Liver (tissue), 9 donors: Measurements from ENCODE around the gene DDX54. TPM values are rescaled to one million over a fixed set of nuclear protein-coding genes. Genes with fewer than 3 reads are reported as not detected.
A peak's percentile ranks its signal among the peaks of the same experiment; 100 is the strongest.

Source experiments
- DNase-seq: peaks from one replicate; pipeline ENCODE4 v3.0.0-alpha.2; 2017; ENCODE audit warnings: low spot score
- H3K27ac ChIP-seq, 2 donors: one replicate each; pipeline ENCODE4 v1.7.0; 2013; ENCODE audit warnings: inconsistent platforms in 2 of 2, low read length in 2 of 2, control low read depth in 1 of 2, low read depth in 1 of 2, mild to moderate bottlenecking in 1 of 2
- H3K27me3 ChIP-seq, 4 donors: one replicate each; pipeline versions ENCODE4 v1.6.1 to v1.7.0; 2013; ENCODE audit warnings: low read length in 3 of 4, inconsistent platforms in 1 of 4, mild to moderate bottlenecking in 1 of 4, moderate library complexity in 1 of 4; ENCODE audit not compliant: control insufficient read depth in 4 of 4, insufficient read depth in 4 of 4
- H3K36me3 ChIP-seq, 4 donors: one replicate each; pipeline versions ENCODE4 v1.6.1 to v1.7.0; 2013; ENCODE audit warnings: low read length in 3 of 4, mild to moderate bottlenecking in 3 of 4, low read depth in 1 of 4, moderate library complexity in 1 of 4; ENCODE audit not compliant: control insufficient read depth in 4 of 4, insufficient read depth in 3 of 4
- H3K4me1 ChIP-seq, 4 donors: one replicate each; pipeline versions ENCODE4 v1.6.1 to v1.7.0; 2013; ENCODE audit warnings: low read length in 3 of 4, mild to moderate bottlenecking in 3 of 4, moderate library complexity in 1 of 4; ENCODE audit not compliant: control insufficient read depth in 4 of 4, insufficient read depth in 4 of 4
- H3K4me3 ChIP-seq, 3 donors: one replicate each; pipeline versions ENCODE4 v1.6.1 to v1.7.0; 2013; ENCODE audit warnings: low read length in 3 of 3, control low read depth in 1 of 3, low read depth in 1 of 3, mild to moderate bottlenecking in 1 of 3
- H3K9ac ChIP-seq, 2 donors: one replicate each; pipeline ENCODE4 v1.7.0; 2013; ENCODE audit warnings: low read length in 2 of 2, mild to moderate bottlenecking in 2 of 2, moderate library complexity in 2 of 2, control low read depth in 1 of 2, low read depth in 1 of 2
- H3K9me3 ChIP-seq, 4 donors: one replicate each; pipeline versions ENCODE4 v1.6.1 to v1.7.0; 2013; ENCODE audit warnings: low read length in 3 of 4; ENCODE audit not compliant: control insufficient read depth in 4 of 4
- ATF3 ChIP-seq: IDR thresholded peaks from 2 replicates; pipeline ENCODE4 v1.6.1; 2016; ENCODE audit warnings: antibody characterized with exemption
- CTCF ChIP-seq: fragments of 150-350 bp; IDR thresholded peaks from 2 replicates; pipeline ENCODE4 v1.5.1; 2017; ENCODE audit warnings: improper control_type of control experiment, low read depth, low read length; ENCODE audit not compliant: missing input control
- EGR1 ChIP-seq, 2 donors: IDR thresholded peaks; 2 replicates each; pipeline ENCODE4 v1.6.1; 2016 to 2018; ENCODE audit warnings: antibody characterized with exemption in 2 of 2, low read depth in 2 of 2
- FOXA1 ChIP-seq: IDR thresholded peaks from 2 replicates; pipeline ENCODE4 v1.6.1; 2016; ENCODE audit warnings: antibody characterized with exemption
- FOXA2 ChIP-seq: IDR thresholded peaks from 2 replicates; pipeline ENCODE4 v1.6.1; 2016; ENCODE audit warnings: antibody characterized with exemption
- GABPA ChIP-seq, 2 donors: IDR thresholded peaks in 1 of 2; conservative IDR thresholded peaks in 1 of 2; 2 replicates each; pipeline ENCODE4 v1.6.1; 2016; ENCODE audit warnings: antibody characterized with exemption in 2 of 2, mild to moderate bottlenecking in 1 of 2, moderate library complexity in 1 of 2
- HNF4A ChIP-seq, 2 donors: conservative IDR thresholded peaks; 2 replicates each; pipeline ENCODE4 v1.6.1; 2016; ENCODE audit warnings: antibody characterized with exemption in 2 of 2, mild to moderate bottlenecking in 2 of 2
- HNF4G ChIP-seq: IDR thresholded peaks from 2 replicates; pipeline ENCODE4 v1.6.1; 2016; ENCODE audit warnings: antibody characterized with exemption
- JUND ChIP-seq, 2 donors: IDR thresholded peaks; 2 replicates each; pipeline ENCODE4 v1.6.1; 2016; ENCODE audit warnings: antibody characterized with exemption in 2 of 2
- MAX ChIP-seq: IDR thresholded peaks from 2 replicates; pipeline ENCODE4 v1.6.1; 2016; ENCODE audit warnings: antibody characterized with exemption
- NR2F2 ChIP-seq: IDR thresholded peaks from 2 replicates; pipeline ENCODE4 v1.6.1; 2016; ENCODE audit warnings: antibody characterized with exemption
- RAD21 ChIP-seq, 2 donors: IDR thresholded peaks; 2 replicates each; pipeline ENCODE4 v1.6.1; 2016; ENCODE audit warnings: antibody characterized with exemption in 2 of 2, mild to moderate bottlenecking in 2 of 2
- REST ChIP-seq: IDR thresholded peaks from 2 replicates; pipeline ENCODE4 v1.6.1; 2016; ENCODE audit warnings: antibody characterized with exemption, mild to moderate bottlenecking
- RXRA ChIP-seq, 2 donors: IDR thresholded peaks; 2 replicates each; pipeline ENCODE4 v1.6.1; 2017 to 2018; ENCODE audit warnings: antibody characterized with exemption in 2 of 2, mild to moderate bottlenecking in 1 of 2
- SP1 ChIP-seq: IDR thresholded peaks from 2 replicates; pipeline ENCODE4 v1.6.1; 2018; ENCODE audit warnings: antibody characterized with exemption, mild to moderate bottlenecking
- TAF1 ChIP-seq: conservative IDR thresholded peaks from 2 replicates; pipeline ENCODE4 v1.6.1; 2016; ENCODE audit warnings: antibody characterized with exemption, mild to moderate bottlenecking
- YY1 ChIP-seq: IDR thresholded peaks from 2 replicates; pipeline ENCODE4 v1.6.1; 2016; ENCODE audit warnings: antibody characterized with exemption, mild to moderate bottlenecking
- ZBTB33 ChIP-seq: IDR thresholded peaks from 2 replicates; pipeline ENCODE4 v1.6.1; 2016; ENCODE audit warnings: antibody characterized with exemption
- WGBS: extraction: QIAGEN DNeasy Blood & Tissue Kit; methylation state at CpG from one replicate; pipeline ENCODE4 v1.1.7; 2013; 5-methylcytosine and 5-hydroxymethylcytosine counted together
- polyA plus RNA-seq, 2 donors: library from polyadenylated mRNA; stranded (reverse) in 1 of 2; unstranded in 1 of 2; fragments of 200-250 nt in 1 of 2; fragments of >200 nt in 1 of 2; fragmentation: Nextera tagmentation in 1 of 2; extraction: Ambion mirVana in 1 of 2; gene quantifications; one replicate each; pipeline versions ENCODE4 v1.2.1 to v1.2.3, GENCODE V29; 2013 to 2015
- total RNA-seq, 2 donors: library from RNA; depleted of rRNA; stranded (reverse); fragments of >200 nt; gene quantifications; one replicate each; pipeline ENCODE4 v1.2.3, GENCODE V29; 2014
- donor health status: healthy.
- donor health status: healthy.
- donor health status: healthy.
- donor health status: healthy.
- donor health status: healthy.

The DDX54 gene
- total and polyA plus RNA-seq, 4 donors, result 20.2 to 28.4 (median 21.6) TPM

GRCh38 chr12:113222730-113223531 lies 37.7 kb upstream of the DDX54 start:
- peak overlapping the region; percentile 75 to 93 for H3K9ac ChIP-seq
- H3K27me3 ChIP-seq, result no peaks in the 10 kb centered on the region
- peak; percentile 87 for TF ChIP-seq YY1
- TF ChIP-seq GABPA (IDR thresholded peaks at IDR 0.05 in 1 of 2, conservative IDR thresholded peaks at IDR 0.05 in 1 of 2), result peak in 1 of 2 donors; percentile 25
- TF ChIP-seq ATF3, result no peak
- peak; percentile 61 to 66 for TF ChIP-seq JUND (IDR thresholded peaks at IDR 0.05)
- TF ChIP-seq FOXA2, result peak; percentile 87
- TF ChIP-seq RAD21 (IDR thresholded peaks at IDR 0.05), result peak; percentile 55 to 71
- TF ChIP-seq SP1, result peak; percentile 91
- peak; percentile 79 to 86 for TF ChIP-seq HNF4A (conservative IDR thresholded peaks at IDR 0.05)
- TF ChIP-seq ZBTB33, result no peak
- TF ChIP-seq RXRA (IDR thresholded peaks at IDR 0.05), result peak; percentile 72 to 86
- peak; percentile 66 for TF ChIP-seq HNF4G
- peak; percentile 78 for TF ChIP-seq MAX
- peak; percentile 96 for TF ChIP-seq NR2F2
- TF ChIP-seq TAF1, result peak; percentile 35
- peak; percentile 28 for TF ChIP-seq REST
- no peak for TF ChIP-seq CTCF
- TF ChIP-seq EGR1 (IDR thresholded peaks at IDR 0.05; ENCODE audit: low read depth in 2 of 2), result peak in 1 of 2 donors; percentile 40
- TF ChIP-seq FOXA1, result peak; percentile 47
- peak overlapping the region; percentile 82 to 83 for H3K27ac ChIP-seq
- no peaks in the 10 kb centered on the region for H3K9me3 ChIP-seq
- H3K4me1 ChIP-seq, result peaks cover 6 to 29% (median 22%) of the 10 kb centered on the region in 4 donors
- DNase-seq, result no peak
- H3K4me3 ChIP-seq, result peak overlapping the region in 1 of 3 donors; percentile 65
- WGBS, result 13% methylated on average over 11 of the region's 11 CpGs
- peaks cover 0 to 8% (median 5%) of the 10 kb centered on the region in 4 donors for H3K36me3 ChIP-seq
